SK-N-SH (cell line): Measurements from ENCODE around the gene NAALADL2.

Experiments used
- CHD2 ChIP-seq: fragments of 150-350 bp; IDR thresholded peaks from 2 replicates; pipeline ENCODE4 v1.6.1; 2018; ENCODE audit warnings: low read length; ENCODE audit not compliant: partially characterized antibody
- EP300 ChIP-seq, 2 experiments: IDR thresholded peaks; 2 replicates each; pipeline versions ENCODE4 v1.4.0 to v1.6.1; 2012; ENCODE audit warnings: borderline replicate concordance in 1 of 2, low read depth in 1 of 2, low read length in 1 of 2
- EZH2phosphoT487 ChIP-seq: fragments of 200-600 bp; sonication (generic); IDR thresholded peaks from 2 replicates; pipeline ENCODE4 v1.6.1; 2017; ENCODE audit warnings: low read depth, mixed run types, mild to moderate bottlenecking, antibody characterized with exemption, moderate library complexity, borderline replicate concordance
- FOXM1 ChIP-seq: IDR thresholded peaks from 2 replicates; pipeline ENCODE4 v1.4.0; 2012; ENCODE audit warnings: low read depth, mild to moderate bottlenecking
- POLR2AphosphoS5 ChIP-seq: IDR thresholded peaks from 2 replicates; pipeline ENCODE4 v1.6.1; 2012; ENCODE audit warnings: low read depth, low read length
- RAD21 ChIP-seq: IDR thresholded peaks from 2 replicates; pipeline ENCODE4 v1.6.1; 2012; ENCODE audit warnings: mild to moderate bottlenecking, low read length
- SIN3A ChIP-seq: IDR thresholded peaks from 2 replicates; pipeline ENCODE4 v1.6.1; 2012; ENCODE audit warnings: low read depth, mild to moderate bottlenecking, low read length, moderate library complexity, borderline replicate concordance
- TAF1 ChIP-seq: IDR thresholded peaks from 2 replicates; pipeline ENCODE4 v1.6.1; 2012; ENCODE audit warnings: low read depth, mild to moderate bottlenecking, low read length, moderate library complexity, borderline replicate concordance
- TEAD4 ChIP-seq: IDR thresholded peaks from 2 replicates; pipeline ENCODE4 v1.4.0; 2012; ENCODE audit warnings: mild to moderate bottlenecking, borderline replicate concordance; ENCODE audit not compliant: insufficient read depth
- TF ChIP-seq, protein P1 (sequence below): fragments of 200-600 bp; sonication (generic); IDR thresholded peaks from 2 replicates; pipeline ENCODE4 v1.6.1; 2017; ENCODE audit warnings: antibody characterized with exemption, mild to moderate bottlenecking, moderate library complexity
- TF ChIP-seq, protein P2 (sequence below): IDR thresholded peaks from 2 replicates; pipeline ENCODE4 v1.4.0; 2012; ENCODE audit warnings: low read depth

DNA sequence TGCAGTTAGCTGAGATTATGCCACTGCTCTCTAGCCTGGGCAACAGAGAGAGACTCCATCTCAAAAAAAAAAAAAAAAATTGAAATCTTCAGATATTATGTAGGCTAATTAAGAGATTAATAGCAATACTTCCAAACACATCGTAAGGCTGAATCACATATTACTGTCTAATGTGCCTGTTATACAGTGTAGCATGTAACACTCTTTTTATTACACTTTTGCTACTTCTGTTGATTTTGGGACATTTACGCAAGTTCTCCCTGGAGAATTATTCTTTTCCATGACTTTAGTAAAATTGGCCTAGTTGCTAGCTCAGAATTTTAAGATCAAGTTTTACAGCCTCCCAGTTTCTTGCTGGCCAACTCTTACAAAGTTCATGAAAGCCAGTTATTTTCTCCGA, 605.2 kb downstream of the NAALADL2 start:
- TF ChIP-seq RAD21: no peak
- TF ChIP-seq, protein P1, sequence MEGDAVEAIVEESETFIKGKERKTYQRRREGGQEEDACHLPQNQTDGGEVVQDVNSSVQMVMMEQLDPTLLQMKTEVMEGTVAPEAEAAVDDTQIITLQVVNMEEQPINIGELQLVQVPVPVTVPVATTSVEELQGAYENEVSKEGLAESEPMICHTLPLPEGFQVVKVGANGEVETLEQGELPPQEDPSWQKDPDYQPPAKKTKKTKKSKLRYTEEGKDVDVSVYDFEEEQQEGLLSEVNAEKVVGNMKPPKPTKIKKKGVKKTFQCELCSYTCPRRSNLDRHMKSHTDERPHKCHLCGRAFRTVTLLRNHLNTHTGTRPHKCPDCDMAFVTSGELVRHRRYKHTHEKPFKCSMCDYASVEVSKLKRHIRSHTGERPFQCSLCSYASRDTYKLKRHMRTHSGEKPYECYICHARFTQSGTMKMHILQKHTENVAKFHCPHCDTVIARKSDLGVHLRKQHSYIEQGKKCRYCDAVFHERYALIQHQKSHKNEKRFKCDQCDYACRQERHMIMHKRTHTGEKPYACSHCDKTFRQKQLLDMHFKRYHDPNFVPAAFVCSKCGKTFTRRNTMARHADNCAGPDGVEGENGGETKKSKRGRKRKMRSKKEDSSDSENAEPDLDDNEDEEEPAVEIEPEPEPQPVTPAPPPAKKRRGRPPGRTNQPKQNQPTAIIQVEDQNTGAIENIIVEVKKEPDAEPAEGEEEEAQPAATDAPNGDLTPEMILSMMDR: no peak
- TF ChIP-seq TEAD4: no peak
- TF ChIP-seq SIN3A: no peak
- no peak for TF ChIP-seq POLR2AphosphoS5
- TF ChIP-seq TAF1: no peak
- TF ChIP-seq EZH2phosphoT487: no peak
- no peak for TF ChIP-seq FOXM1
- TF ChIP-seq, protein P2, sequence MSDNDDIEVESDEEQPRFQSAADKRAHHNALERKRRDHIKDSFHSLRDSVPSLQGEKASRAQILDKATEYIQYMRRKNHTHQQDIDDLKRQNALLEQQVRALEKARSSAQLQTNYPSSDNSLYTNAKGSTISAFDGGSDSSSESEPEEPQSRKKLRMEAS: no peak
- TF ChIP-seq EP300 (IDR thresholded peaks at IDR 0.05; ENCODE audit: borderline replicate concordance in 1 of 2, low read depth in 1 of 2, low read length in 1 of 2): no peak
- no peak for TF ChIP-seq CHD2
